ENCODE results near the gene RAB11FIP5. TPM values are rescaled to one million over a fixed set of nuclear protein-coding genes. Genes with fewer than 3 reads are reported as not detected.

Gene RAB11FIP5
- total and polyA plus RNA-seq, 9 of the 15 experiments (the other 6 are each of a cell fraction or from before 2014, with no cell fraction given): 1.7 to 14.4 (median 6.4) TPM

DNA sequence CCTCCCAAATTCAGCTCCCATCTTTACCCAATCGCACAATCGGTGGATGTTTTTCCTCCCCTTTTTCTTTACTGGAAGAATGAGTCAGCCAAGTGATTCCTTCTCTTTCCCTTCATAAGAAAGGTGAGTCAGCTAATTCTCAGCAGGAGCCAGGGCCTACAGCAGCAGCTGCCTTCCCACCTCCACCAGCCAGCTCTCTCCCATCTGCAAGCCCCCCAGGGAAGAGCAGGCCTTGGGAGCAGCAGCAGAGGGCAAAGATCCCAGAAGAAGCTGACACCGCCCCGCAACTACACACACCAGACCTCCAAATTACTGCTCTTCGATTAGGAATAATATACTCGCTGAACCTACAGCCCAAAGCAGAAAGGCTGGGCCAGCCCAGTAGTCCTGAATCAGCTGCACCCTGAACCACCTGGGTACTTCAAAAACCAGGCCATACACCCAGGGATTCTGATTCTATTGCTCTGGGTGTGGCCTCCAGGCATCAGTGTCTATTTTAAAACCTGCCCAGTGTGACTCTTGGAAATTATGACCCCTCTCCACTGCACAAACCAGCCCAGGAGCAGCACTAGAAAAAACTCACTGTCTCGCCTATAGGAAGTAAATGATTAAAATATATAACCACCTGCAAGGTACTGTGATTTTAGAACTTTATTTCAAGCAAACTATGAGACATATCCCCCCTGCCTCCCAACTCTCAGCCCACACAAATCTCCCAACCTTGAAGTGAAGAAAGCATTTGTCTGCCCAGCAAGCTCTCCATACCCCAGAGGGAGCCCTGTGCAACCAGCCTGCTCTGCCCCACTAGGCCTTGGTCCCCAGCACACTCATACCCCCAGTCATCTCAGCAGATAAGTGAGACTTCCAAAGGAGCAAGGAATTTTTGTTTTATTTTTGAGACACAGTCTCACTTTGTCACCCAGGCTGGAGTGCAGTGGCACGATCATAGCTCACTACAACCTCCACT, 48.6 kb downstream of the RAB11FIP5 start (continued):
- TF ChIP-seq, protein P1, sequence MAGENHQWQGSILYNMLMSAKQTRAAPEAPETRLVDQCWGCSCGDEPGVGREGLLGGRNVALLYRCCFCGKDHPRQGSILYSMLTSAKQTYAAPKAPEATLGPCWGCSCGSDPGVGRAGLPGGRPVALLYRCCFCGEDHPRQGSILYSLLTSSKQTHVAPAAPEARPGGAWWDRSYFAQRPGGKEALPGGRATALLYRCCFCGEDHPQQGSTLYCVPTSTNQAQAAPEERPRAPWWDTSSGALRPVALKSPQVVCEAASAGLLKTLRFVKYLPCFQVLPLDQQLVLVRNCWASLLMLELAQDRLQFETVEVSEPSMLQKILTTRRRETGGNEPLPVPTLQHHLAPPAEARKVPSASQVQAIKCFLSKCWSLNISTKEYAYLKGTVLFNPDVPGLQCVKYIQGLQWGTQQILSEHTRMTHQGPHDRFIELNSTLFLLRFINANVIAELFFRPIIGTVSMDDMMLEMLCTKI (IDR thresholded peaks at IDR 0.05; ENCODE audit: partially characterized antibody): no peak
- TF ChIP-seq ADNP (tag; IDR thresholded peaks at IDR 0.05) (no peak), SP2 (IDR thresholded peaks at IDR 0.05; ENCODE audit: extremely low read depth, low read depth, low read length, poor library complexity, severe bottlenecking) (no peak), POLR2H (tag; IDR thresholded peaks at IDR 0.05; ENCODE audit: low read depth) (no peak), NR2C1 (IDR thresholded peaks at IDR 0.05) (no peak), NR2C1 (tag; IDR thresholded peaks at IDR 0.05) (no peak), ELF4 (CRISPR knock-in tag; IDR thresholded peaks at IDR 0.05) (0 out of 2 replicates have a peak, but pooled peaks have one; percentile 15), YBX1 (IDR thresholded peaks at IDR 0.05) (no peak), TRIM28 (IDR thresholded peaks at IDR 0.05) (0 out of 2 replicates have a peak, but pooled peaks have one; percentile 31), ZNF165 (CRISPR knock-in tag; IDR thresholded peaks at IDR 0.05; ENCODE audit: borderline replicate concordance) (no peak), MEIS2 (IDR thresholded peaks at IDR 0.05; ENCODE audit: partially characterized antibody) (no peak), SIRT6 (IDR thresholded peaks at IDR 0.05; ENCODE audit: low read depth, low read length) (no peak), SRSF3 (IDR thresholded peaks at IDR 0.05; ENCODE audit: insufficient read depth, low read length) (no peak), TOE1 (IDR thresholded peaks at IDR 0.05; ENCODE audit: borderline replicate concordance) (peak; percentile 20; the same call in 1 of the 2 replicates), TOE1 (CRISPR knock-in tag; IDR thresholded peaks at IDR 0.05; ENCODE audit: borderline replicate concordance, low read depth) (no peak), ZNF445 (CRISPR knock-in tag; IDR thresholded peaks at IDR 0.05; ENCODE audit: low read depth) (no peak), KDM1A (IDR thresholded peaks at IDR 0.05) (no peak)
- TF ChIP-seq, protein P2, sequence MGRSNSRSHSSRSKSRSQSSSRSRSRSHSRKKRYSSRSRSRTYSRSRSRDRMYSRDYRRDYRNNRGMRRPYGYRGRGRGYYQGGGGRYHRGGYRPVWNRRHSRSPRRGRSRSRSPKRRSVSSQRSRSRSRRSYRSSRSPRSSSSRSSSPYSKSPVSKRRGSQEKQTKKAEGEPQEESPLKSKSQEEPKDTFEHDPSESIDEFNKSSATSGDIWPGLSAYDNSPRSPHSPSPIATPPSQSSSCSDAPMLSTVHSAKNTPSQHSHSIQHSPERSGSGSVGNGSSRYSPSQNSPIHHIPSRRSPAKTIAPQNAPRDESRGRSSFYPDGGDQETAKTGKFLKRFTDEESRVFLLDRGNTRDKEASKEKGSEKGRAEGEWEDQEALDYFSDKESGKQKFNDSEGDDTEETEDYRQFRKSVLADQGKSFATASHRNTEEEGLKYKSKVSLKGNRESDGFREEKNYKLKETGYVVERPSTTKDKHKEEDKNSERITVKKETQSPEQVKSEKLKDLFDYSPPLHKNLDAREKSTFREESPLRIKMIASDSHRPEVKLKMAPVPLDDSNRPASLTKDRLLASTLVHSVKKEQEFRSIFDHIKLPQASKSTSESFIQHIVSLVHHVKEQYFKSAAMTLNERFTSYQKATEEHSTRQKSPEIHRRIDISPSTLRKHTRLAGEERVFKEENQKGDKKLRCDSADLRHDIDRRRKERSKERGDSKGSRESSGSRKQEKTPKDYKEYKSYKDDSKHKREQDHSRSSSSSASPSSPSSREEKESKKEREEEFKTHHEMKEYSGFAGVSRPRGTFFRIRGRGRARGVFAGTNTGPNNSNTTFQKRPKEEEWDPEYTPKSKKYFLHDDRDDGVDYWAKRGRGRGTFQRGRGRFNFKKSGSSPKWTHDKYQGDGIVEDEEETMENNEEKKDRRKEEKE (IDR thresholded peaks at IDR 0.05; ENCODE audit: borderline replicate concordance in 1 of 2, control insufficient read depth in 1 of 2, low read depth in 2 of 2, low read length in 1 of 2): no peak
- TF ChIP-seq, protein P3, sequence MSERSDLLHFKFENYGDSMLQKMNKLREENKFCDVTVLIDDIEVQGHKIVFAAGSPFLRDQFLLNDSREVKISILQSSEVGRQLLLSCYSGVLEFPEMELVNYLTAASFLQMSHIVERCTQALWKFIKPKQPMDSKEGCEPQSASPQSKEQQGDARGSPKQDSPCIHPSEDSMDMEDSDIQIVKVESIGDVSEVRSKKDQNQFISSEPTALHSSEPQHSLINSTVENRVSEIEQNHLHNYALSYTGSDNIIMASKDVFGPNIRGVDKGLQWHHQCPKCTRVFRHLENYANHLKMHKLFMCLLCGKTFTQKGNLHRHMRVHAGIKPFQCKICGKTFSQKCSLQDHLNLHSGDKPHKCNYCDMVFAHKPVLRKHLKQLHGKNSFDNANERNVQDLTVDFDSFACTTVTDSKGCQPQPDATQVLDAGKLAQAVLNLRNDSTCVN (CRISPR knock-in tag; IDR thresholded peaks at IDR 0.05): 0 out of 2 replicates have a peak, but pooled peaks have one; percentile 62
- TF ChIP-seq, protein P4, sequence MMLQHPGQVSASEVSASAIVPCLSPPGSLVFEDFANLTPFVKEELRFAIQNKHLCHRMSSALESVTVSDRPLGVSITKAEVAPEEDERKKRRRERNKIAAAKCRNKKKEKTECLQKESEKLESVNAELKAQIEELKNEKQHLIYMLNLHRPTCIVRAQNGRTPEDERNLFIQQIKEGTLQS (IDR thresholded peaks at IDR 0.05): peak; percentile 86
- TF ChIP-seq, protein P4 (CRISPR knock-in tag; conservative IDR thresholded peaks at IDR 0.05): no peak
